Fibroblast of villous mesenchyme (primary cell): ENCODE measurements around the gene KDM2A. TPM values are rescaled to one million over a fixed set of nuclear protein-coding genes. Genes with fewer than 3 reads are reported as not detected.
"Not testable (repeated sequence)": the region's sequence is repeated elsewhere in the genome, so short reads cannot be mapped to it uniquely, and the experiment has no call there.

Experiments used
- DNase-seq: peaks from one replicate; pipeline ENCODE4 v3.0.0-alpha.2; 2010; ENCODE audit warnings: low read depth
- H3K4me3 ChIP-seq: 2 replicates; pipeline ENCODE4 v1.5.1; 2011; ENCODE audit warnings: low read depth, mild to moderate bottlenecking, low read length
- total RNA-seq: library from RNA; depleted of rRNA; stranded (reverse); fragments of >200 nt; gene quantifications from 2 replicates; pipeline ENCODE4 v1.2.3, GENCODE V29; 2012
- TF ChIP-seq, protein P1 (sequence below): IDR thresholded peaks from 2 replicates; pipeline ENCODE4 v1.5.1; 2012; ENCODE audit warnings: low read depth, mild to moderate bottlenecking, low read length; ENCODE audit not compliant: insufficient read depth

Gene KDM2A
- total RNA-seq, 1 donor = 50.5 TPM

DNA sequence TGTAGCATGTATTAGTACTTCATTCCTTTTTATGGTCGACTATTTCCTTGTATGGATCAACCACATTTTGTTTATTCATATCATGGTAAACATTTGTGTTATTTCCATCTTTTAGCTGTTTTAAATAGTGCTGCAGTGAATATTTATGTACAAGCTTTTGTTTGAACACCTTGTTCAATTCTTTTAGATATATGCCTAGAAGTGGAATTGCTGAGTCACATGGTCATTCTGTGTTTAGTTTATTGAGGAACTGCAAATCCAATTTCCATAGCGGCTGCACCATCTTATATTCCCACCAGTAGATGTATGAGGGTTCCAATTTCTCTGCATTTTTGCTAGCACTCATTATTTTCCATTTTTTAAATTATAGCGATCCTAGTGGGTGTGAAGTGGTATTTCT lies 85.8 kb downstream of the KDM2A start:
- TF ChIP-seq, protein P1, sequence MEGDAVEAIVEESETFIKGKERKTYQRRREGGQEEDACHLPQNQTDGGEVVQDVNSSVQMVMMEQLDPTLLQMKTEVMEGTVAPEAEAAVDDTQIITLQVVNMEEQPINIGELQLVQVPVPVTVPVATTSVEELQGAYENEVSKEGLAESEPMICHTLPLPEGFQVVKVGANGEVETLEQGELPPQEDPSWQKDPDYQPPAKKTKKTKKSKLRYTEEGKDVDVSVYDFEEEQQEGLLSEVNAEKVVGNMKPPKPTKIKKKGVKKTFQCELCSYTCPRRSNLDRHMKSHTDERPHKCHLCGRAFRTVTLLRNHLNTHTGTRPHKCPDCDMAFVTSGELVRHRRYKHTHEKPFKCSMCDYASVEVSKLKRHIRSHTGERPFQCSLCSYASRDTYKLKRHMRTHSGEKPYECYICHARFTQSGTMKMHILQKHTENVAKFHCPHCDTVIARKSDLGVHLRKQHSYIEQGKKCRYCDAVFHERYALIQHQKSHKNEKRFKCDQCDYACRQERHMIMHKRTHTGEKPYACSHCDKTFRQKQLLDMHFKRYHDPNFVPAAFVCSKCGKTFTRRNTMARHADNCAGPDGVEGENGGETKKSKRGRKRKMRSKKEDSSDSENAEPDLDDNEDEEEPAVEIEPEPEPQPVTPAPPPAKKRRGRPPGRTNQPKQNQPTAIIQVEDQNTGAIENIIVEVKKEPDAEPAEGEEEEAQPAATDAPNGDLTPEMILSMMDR = no peak
- H3K4me3 ChIP-seq = no peak overlapping the region
- DNase-seq = no peak

DNA sequence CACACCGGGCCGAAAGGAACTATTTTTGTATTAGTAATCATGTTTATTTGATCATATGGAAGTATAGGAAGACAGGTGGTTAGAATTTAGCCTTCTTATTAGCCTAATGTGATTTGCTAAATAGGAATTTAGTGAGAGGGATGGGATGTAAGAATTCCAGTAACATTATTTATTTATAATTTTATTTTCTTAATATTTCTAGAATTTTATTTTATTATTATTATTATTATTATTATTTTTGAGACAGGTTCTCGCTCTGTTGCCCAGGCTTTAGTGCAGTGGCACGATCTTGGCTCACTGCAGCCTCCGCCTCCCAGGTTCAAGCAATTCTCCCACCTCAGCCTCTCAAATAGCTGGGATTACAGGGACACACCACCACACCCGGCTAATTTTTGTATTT lies 90.2 kb downstream of the KDM2A start:
- DNase-seq, H3K4me3 ChIP-seq: not testable (repeated sequence)

DNA sequence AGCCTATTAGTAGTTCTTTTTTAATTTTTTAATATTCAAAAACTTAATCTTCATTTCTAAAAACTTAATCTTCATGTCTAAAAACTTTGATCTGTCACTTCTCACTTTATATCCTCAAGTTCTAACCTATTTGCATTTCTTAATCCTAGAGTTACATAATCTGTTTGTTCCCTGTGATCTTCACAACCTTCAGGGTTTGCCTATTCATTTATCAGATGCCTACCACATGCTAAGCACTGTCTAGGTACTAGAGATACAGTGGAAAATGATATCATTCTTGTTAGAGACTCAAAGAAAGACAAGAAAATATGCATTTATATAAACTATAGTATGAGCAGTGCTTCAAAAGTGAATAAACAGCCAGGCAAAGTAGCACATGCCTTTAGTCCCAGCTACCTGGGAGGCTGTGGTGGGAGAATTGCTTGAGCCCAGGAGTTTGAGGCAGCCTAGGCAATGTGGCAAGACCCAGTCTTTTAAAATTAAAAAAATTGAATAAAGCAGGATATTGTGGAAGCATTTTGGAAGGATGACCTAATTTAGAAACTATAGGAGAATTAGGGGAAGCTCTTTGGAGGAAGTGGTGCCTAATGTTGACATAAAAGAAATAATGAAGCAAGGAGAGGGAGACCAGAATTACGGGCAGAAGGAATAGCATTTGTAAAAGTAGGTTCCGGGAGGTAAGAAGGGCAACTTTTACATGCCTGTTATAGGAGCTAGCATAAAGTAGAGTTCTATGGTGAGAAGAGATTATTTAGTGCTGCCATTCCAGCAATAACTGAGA lies 92.8 kb downstream of the KDM2A start:
- DNase-seq = no peak
- TF ChIP-seq, protein P1 = no peak
- H3K4me3 ChIP-seq = no peak overlapping the region

DNA sequence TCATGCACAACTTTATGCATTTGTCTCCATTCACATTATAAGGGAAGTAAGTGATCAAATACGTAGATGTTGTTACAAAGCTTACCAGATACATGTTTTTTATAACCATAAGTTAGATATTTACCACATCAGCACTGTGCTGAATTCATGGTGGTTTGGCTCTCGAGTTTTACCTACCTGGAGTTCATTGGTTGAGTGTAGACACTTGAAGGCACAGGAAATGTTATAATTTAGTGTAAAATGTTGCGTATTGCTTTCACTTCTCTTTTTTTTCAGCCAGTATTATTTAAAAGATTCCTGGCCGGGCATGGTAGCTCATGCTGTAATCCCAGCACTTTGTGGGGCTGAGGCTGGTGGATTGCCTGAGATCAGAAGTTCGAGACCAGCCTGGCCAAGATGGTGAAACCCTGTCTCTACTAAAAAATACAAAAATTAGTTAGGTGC lies 94.1 kb downstream of the KDM2A start:
- H3K4me3 ChIP-seq = no peak overlapping the region
- TF ChIP-seq, protein P1 = no peak
- no peak for DNase-seq

DNA sequence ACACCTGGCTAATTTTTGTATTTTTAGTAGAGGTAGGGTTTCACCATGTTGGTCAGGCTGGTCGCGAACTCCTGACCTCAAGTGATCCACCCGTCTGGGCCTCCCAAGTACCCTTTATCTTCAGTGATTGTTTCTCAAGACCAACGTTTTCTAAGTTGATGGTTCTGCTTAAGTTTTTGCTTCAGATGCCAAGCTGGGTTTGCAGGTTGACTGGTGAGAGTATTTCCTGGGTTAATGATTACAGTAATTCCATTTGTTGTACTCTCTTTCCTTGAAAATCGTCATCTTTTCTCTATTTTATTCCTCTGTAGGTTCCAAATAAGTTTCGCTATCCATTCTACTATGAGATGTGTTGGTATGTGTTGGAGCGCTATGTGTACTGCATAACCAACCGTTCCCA lies 108.7 kb downstream of the KDM2A start:
- no peak overlapping the region for H3K4me3 ChIP-seq
- no peak for DNase-seq
- TF ChIP-seq, protein P1 = no peak

DNA sequence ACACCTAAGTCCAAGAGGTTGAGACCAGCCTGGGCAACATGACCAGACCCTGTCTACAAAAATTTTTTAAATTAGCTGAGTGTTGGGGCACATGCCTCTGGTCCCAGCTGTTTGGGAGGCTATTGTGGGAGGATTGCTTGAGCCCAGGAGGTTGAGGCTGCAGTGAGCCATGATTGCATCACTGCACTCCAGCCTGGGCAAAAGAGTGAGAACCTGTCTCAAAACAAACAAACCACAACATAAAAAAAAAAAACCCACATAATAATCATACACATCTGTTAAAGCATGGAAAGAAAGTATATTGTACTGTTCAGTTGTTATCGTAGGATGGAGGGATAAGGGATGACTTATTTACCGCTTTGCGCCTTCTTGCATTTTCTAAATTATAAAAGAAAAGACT lies 111.3 kb downstream of the KDM2A start:
- no peak for DNase-seq
- no peak overlapping the region for H3K4me3 ChIP-seq
- TF ChIP-seq, protein P1 = no peak

DNA sequence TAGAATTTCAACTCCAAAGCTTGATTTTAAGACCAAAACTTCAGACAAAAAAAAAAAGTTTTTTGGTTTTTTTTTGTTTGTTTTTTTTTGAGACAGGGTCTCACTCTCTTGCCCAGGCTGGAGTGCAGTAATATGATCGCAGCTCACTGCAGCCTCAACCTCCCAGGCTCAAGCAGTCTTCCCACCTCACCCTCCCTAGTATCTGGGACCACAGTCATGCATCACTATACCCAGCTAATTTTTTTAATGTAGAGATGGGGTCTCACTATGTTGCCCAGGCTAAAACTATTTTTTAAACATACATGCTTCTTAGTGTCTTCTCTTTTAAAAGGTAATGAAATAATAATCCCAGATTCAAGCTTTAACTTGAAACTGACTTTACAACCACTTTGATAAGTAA lies 111.8 kb downstream of the KDM2A start:
- TF ChIP-seq, protein P1 = no peak
- no peak for DNase-seq
- no peak overlapping the region for H3K4me3 ChIP-seq
